GM23338 (cell line): ENCODE data around the gene NAXE. TPM values are rescaled to one million over a fixed set of nuclear protein-coding genes. Genes with fewer than 3 reads are reported as not detected.

ENCODE experiments used
- ATAC-seq: fragments of 200-7000 bp; cut with Tn5 transposase; 3 replicates; pipeline ENCODE4 v1.9.1; 2020
- DNase-seq: peaks from one replicate; pipeline ENCODE4 v3.0.0-alpha.2; 2015; ENCODE audit warnings: low spot score
- H2AFZ ChIP-seq: fragments of 200-600 bp; sonication (generic); 2 replicates; pipeline ENCODE4 v1.8.0; 2016; ENCODE audit warnings: antibody characterized with exemption, mild to moderate bottlenecking, moderate library complexity
- H3F3A ChIP-seq: fragments of 200-600 bp; sonication (generic); replicated peaks from 2 replicates; pipeline ENCODE4 v1.8.0; 2017; ENCODE audit warnings: antibody characterized with exemption, mixed run types, low read depth
- H3K27ac ChIP-seq: fragments of 200-600 bp; sonication (generic); 2 replicates; pipeline ENCODE4 v1.6.1; 2016; ENCODE audit warnings: low read depth
- H3K27me3 ChIP-seq: fragments of 200-600 bp; sonication (generic); 2 replicates; pipeline ENCODE4 v1.8.0; 2016; ENCODE audit warnings: mild to moderate bottlenecking, mixed run types, moderate library complexity; ENCODE audit not compliant: insufficient read depth
- H3K36me3 ChIP-seq: fragments of 200-600 bp; sonication (generic); 2 replicates; pipeline ENCODE4 v1.8.0; 2016; ENCODE audit warnings: mild to moderate bottlenecking; ENCODE audit not compliant: insufficient read depth
- H3K4me1 ChIP-seq: fragments of 200-600 bp; sonication (generic); 2 replicates; pipeline ENCODE4 v1.8.0; 2016; ENCODE audit warnings: mild to moderate bottlenecking, moderate library complexity; ENCODE audit not compliant: insufficient read depth
- H3K4me2 ChIP-seq: fragments of 200-600 bp; sonication (generic); 2 replicates; pipeline ENCODE4 v1.7.1; 2017; ENCODE audit warnings: mixed run types
- H3K4me3 ChIP-seq: fragments of 200-600 bp; sonication (generic); 2 replicates; pipeline ENCODE4 v1.6.1; 2016; ENCODE audit warnings: mixed run types
- H3K79me2 ChIP-seq: fragments of 200-600 bp; sonication (generic); replicated peaks from 2 replicates; pipeline ENCODE4 v1.8.0; 2017; ENCODE audit warnings: mild to moderate bottlenecking; ENCODE audit not compliant: insufficient read depth
- H3K9me2 ChIP-seq: fragments of 200-600 bp; sonication (generic); 2 replicates; pipeline ENCODE4 v1.8.0; 2017; ENCODE audit not compliant: insufficient read depth
- H4K20me1 ChIP-seq: fragments of 200-600 bp; sonication (generic); replicated peaks from 2 replicates; pipeline ENCODE4 v1.8.0; 2017; ENCODE audit warnings: mild to moderate bottlenecking; ENCODE audit not compliant: insufficient read depth
- H3K27ac Mint-ChIP-seq: 2 replicates; pipeline ENCODE4 v1.8.0; 2020; ENCODE audit warnings: inconsistent platforms, mild to moderate bottlenecking, moderate library complexity, mixed read lengths
- H3K27me3 Mint-ChIP-seq: 3 replicates; pipeline ENCODE4 v1.8.0; 2022; ENCODE audit warnings: low read depth, mild to moderate bottlenecking, moderate library complexity, mixed read lengths, inconsistent platforms; ENCODE audit not compliant: insufficient read depth, poor library complexity
- H3K36me3 Mint-ChIP-seq: 3 replicates; pipeline ENCODE4 v1.8.0; 2021; ENCODE audit warnings: low read depth, mild to moderate bottlenecking, inconsistent platforms, moderate library complexity, mixed read lengths
- H3K4me1 Mint-ChIP-seq: 3 replicates; pipeline ENCODE4 v1.8.0; 2020; ENCODE audit warnings: mild to moderate bottlenecking, inconsistent platforms, mixed read lengths
- H3K4me3 Mint-ChIP-seq: 3 replicates; pipeline ENCODE4 v1.8.0; 2021; ENCODE audit warnings: moderate library complexity, mild to moderate bottlenecking, inconsistent platforms, mixed read lengths
- H3K9me3 Mint-ChIP-seq: 3 replicates; pipeline ENCODE4 v1.8.0; 2020; ENCODE audit warnings: moderate library complexity, mild to moderate bottlenecking, inconsistent platforms, mixed read lengths
- CREB1 ChIP-seq: fragments of 250-450 bp; sonication (Bioruptor Pico); IDR thresholded peaks from 2 replicates; pipeline ENCODE4 v1.5.0; 2020; ENCODE audit warnings: low read depth, mild to moderate bottlenecking, moderate library complexity
- CTCF ChIP-seq, 2 experiments: fragments of 200-600 bp in 1 of 2; sonication (generic) in 1 of 2; conservative IDR thresholded peaks; 2 replicates each; pipeline versions ENCODE4 v1.5.1 to v1.6.1; 2016 to 2017; ENCODE audit warnings: antibody characterized with exemption in 2 of 2, low read depth in 2 of 2, mild to moderate bottlenecking in 2 of 2, moderate library complexity in 1 of 2
- ETS1 ChIP-seq: IDR thresholded peaks from 2 replicates; pipeline ENCODE4 v1.6.1; 2016; ENCODE audit warnings: antibody characterized with exemption
- EZH2 ChIP-seq: fragments of 200-600 bp; sonication (generic); IDR thresholded peaks from one replicate; pipeline ENCODE4 v1.8.0; 2017; ENCODE audit warnings: antibody characterized with exemption, mild to moderate bottlenecking, low read depth; ENCODE audit not compliant: unreplicated experiment
- EZH2phosphoT487 ChIP-seq: fragments of 200-600 bp; sonication (generic); IDR thresholded peaks from one replicate; pipeline ENCODE4 v1.8.1; 2018; ENCODE audit warnings: antibody characterized with exemption; ENCODE audit not compliant: unreplicated experiment
- JUNB ChIP-seq: IDR thresholded peaks from one replicate; pipeline ENCODE4 v1.6.1; 2016; ENCODE audit warnings: antibody characterized with exemption; ENCODE audit not compliant: unreplicated experiment
- NANOG ChIP-seq: IDR thresholded peaks from 2 replicates; pipeline ENCODE4 v1.6.1; 2016; ENCODE audit warnings: antibody characterized with exemption, borderline replicate concordance
- POLR2AphosphoS5 ChIP-seq: IDR thresholded peaks from 2 replicates; pipeline ENCODE4 v1.6.1; 2016; ENCODE audit warnings: antibody characterized with exemption, low read depth
- REST ChIP-seq: IDR thresholded peaks from one replicate; pipeline ENCODE4 v1.6.1; 2018; ENCODE audit warnings: antibody characterized with exemption; ENCODE audit not compliant: unreplicated experiment
- STAT1 ChIP-seq: IDR thresholded peaks from one replicate; pipeline ENCODE4 v1.6.1; 2016; ENCODE audit warnings: antibody characterized with exemption; ENCODE audit not compliant: unreplicated experiment
- ZNF114 ChIP-seq: fragments of 250-450 bp; sonication (Bioruptor Pico); IDR thresholded peaks from 2 replicates; pipeline ENCODE4 v1.5.0; 2020; ENCODE audit warnings: mild to moderate bottlenecking, moderate library complexity
- ZNF331 ChIP-seq: fragments of 250-450 bp; sonication (Bioruptor Pico); IDR thresholded peaks from 2 replicates; pipeline ENCODE4 v1.5.0; 2020; ENCODE audit warnings: low read depth, mild to moderate bottlenecking, moderate library complexity
- ZNF462 ChIP-seq: fragments of 250-450 bp; sonication (Bioruptor Pico); IDR thresholded peaks from 2 replicates; pipeline ENCODE4 v1.5.0; 2020; ENCODE audit warnings: mild to moderate bottlenecking, moderate library complexity
- polyA plus RNA-seq: library from polyadenylated mRNA; unstranded; fragments of >200 nt; fragmentation: Nextera tagmentation; extraction: Ambion mirVana; gene quantifications from 2 replicates; pipeline ENCODE4 v1.2.1, GENCODE V29; 2016
- total RNA-seq: library from RNA; depleted of rRNA; stranded (reverse); fragments of >200 nt; shearing (Covaris generic); gene quantifications from 2 replicates; pipeline ENCODE4 v1.2.3, GENCODE V29; 2014

NAXE gene
- total and polyA plus RNA-seq, 2 experiments from 2014 or later, result 82.1 to 87.5 TPM

GRCh38 chr1:156544592-156545102 is 46.9 kb upstream of the NAXE start:
- Histone ChIP-seq H3K4me1 (no peaks in the 10 kb centered on the region), H3K9me2 (no peaks in the 10 kb centered on the region), H3K27me3 (no peaks in the 10 kb centered on the region), H3F3A (no peaks in the 10 kb centered on the region), H3K27ac (no peak overlapping the region), H3K4me2 (no peak overlapping the region), H2AFZ (no peak overlapping the region), H3K79me2 (no peaks in the 10 kb centered on the region), H3K4me3 (no peak overlapping the region), H4K20me1 (no peaks in the 10 kb centered on the region; the same call in 1 of the 2 replicates), H3K36me3 (peaks cover 12% of the 10 kb centered on the region; the same call in 1 of the 2 replicates)
- Mint-ChIP-seq H3K9me3 (no peaks in the 10 kb centered on the region), H3K4me1 (no peaks in the 10 kb centered on the region), H3K4me3 (no peak overlapping the region), H3K36me3 (peaks cover 24% of the 10 kb centered on the region), H3K27ac (no peak overlapping the region), H3K27me3 (peaks cover 7% of the 10 kb centered on the region)
- ATAC-seq (no peak), DNase-seq (no peak)
- no peak for TF ChIP-seq REST
- TF ChIP-seq CREB1, result no peak
- TF ChIP-seq POLR2AphosphoS5, result no peak
- TF ChIP-seq CTCF (conservative IDR thresholded peaks at IDR 0.05; ENCODE audit: low read depth in 2 of 2), result no peak
- TF ChIP-seq JUNB, result no peak
- TF ChIP-seq EZH2, result no peak
- no peak for TF ChIP-seq ZNF331
- TF ChIP-seq ETS1, result no peak
- no peak for TF ChIP-seq STAT1
- TF ChIP-seq ZNF114, result no peak
- no peak for TF ChIP-seq EZH2phosphoT487
- TF ChIP-seq NANOG, result no peak
- no peak for TF ChIP-seq ZNF462 (CRISPR knock-in tag)
